LNCAP (cell line): ENCODE measurements around the gene RNF144B.

ENCODE experiments used
- TF ChIP-seq, protein P1 (sequence below): fragments of 450-650 bp; IDR thresholded peaks from 2 replicates; pipeline ENCODE4 v1.5.1; 2017; ENCODE audit warnings: mild to moderate bottlenecking

Gene RNF144B

DNA sequence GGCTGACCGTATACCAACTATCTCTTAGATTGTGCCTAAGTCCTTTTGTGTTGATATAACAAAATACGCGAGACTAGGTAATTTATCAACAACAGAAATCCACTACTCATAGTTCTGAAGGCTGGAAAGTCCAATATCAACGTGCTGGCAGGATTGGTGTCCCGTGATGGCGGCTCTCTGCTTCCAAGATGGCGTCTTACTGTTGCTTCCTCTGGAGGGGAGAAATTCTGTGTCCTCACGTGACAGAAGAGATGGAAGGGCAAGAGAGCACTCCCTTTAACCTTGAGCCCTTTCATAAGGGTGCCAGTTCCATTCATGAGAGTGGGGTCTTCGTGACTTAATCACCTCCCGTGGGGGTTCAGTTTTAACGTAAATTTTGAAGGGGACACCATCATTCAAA lies 28.1 kb downstream of the RNF144B start:
- TF ChIP-seq, protein P1, sequence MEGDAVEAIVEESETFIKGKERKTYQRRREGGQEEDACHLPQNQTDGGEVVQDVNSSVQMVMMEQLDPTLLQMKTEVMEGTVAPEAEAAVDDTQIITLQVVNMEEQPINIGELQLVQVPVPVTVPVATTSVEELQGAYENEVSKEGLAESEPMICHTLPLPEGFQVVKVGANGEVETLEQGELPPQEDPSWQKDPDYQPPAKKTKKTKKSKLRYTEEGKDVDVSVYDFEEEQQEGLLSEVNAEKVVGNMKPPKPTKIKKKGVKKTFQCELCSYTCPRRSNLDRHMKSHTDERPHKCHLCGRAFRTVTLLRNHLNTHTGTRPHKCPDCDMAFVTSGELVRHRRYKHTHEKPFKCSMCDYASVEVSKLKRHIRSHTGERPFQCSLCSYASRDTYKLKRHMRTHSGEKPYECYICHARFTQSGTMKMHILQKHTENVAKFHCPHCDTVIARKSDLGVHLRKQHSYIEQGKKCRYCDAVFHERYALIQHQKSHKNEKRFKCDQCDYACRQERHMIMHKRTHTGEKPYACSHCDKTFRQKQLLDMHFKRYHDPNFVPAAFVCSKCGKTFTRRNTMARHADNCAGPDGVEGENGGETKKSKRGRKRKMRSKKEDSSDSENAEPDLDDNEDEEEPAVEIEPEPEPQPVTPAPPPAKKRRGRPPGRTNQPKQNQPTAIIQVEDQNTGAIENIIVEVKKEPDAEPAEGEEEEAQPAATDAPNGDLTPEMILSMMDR: no peak

DNA sequence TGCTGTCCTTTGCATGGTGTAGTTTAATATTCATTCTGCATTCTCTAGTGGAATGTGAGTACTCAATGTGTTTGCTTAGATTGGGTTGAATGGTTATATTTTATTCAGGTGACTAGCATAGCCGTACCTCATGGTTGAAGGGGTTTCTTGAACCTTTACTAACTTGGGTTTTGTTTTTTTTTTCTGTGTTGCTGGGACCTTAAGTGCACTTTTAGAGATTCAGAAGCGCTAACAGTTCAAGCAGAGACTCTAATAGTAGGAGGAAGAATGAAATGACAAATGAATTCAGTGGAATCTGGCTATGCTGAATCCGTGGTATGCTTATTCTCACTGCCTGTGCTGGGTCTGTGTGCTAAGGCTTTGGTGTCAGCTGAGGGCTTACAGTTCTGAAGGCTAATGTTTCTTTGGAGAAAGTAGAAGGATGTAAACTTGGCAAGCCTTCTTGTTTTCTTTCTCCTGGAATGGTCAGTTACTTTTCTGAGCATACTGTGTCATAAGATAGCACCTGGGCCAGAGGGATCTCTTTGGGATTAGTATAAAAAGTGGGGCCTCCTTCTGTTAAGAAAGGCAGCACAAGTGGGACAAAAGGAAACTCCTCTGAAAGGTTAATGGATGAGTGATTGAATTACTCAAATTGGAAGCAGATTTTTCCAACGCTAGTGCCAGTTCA lies 28.7 kb downstream of the RNF144B start:
- TF ChIP-seq, protein P1: no peak

DNA sequence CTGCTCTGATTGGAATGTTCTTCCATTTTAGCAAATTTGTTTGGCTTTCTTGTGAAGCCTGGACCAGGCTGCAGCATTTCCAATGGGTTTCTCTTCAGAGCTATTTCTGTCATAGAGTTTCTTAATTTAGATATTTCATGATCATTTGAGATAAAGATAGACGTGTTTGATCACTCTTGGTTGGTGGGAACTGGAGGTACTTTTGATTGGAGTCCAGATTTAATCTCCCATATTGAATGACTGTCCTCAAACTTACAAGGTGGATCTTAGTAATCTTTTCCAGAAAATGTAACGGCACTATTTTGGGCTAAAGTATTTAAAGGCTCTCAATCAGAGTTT lies 29.2 kb downstream of the RNF144B start:
- TF ChIP-seq, protein P1: no peak

DNA sequence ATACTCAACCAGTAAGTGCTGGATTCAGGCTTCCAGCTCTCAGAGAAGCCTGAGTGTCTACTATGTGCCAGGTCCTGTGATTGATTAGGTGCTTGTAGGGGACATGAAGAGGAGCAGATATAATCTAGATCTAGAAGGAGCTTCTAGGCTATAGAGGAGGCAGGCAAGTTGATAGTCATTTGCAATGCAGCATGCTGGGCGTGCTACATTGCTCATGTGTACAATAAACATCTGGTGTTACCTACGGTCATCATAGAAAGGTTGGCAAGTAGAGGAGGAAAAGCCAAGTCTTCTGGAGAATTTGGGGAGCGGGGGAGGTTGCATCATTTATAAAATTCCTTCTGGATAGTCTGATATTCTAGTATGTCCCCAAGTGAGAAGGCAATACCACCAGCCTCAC lies 33.2 kb downstream of the RNF144B start:
- TF ChIP-seq, protein P1: no peak

DNA sequence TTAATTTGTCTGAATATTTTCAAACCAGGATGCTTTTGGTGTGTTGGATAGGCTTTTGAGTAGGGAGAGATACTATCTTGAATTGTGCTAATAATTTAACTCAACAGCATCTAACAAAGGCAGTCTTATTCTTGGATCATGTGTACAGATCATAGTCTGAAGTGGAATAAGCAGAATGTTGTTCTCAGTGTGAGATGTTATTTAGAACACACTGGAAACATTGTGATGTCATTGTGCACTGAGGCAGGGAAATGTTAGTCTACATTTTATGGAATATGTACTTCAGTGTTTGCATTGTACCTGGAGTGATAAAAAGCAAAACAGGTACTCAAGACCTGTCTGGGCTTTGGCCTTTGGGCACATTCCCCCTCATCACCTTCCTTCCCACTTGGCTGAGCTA lies 35.0 kb downstream of the RNF144B start:
- TF ChIP-seq, protein P1: no peak

DNA sequence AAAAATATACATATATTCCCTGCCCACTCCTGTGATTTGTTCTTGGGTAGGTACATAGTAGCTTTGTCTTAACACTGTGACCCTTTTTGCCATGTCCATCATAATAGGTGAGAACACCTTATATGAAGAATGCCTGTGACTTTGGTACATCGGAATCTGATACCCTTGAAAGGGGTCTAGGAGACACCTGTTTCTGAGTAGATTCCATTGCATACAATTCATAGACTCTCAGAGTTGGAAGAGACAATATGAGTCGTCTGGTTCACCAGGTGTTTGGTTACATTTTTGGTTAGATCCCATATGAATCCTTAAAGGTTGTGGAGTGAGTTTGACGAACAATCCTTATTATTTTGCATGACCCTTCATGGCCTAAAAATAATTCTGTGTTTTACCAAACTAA lies 36.3 kb downstream of the RNF144B start:
- TF ChIP-seq, protein P1: no peak

DNA sequence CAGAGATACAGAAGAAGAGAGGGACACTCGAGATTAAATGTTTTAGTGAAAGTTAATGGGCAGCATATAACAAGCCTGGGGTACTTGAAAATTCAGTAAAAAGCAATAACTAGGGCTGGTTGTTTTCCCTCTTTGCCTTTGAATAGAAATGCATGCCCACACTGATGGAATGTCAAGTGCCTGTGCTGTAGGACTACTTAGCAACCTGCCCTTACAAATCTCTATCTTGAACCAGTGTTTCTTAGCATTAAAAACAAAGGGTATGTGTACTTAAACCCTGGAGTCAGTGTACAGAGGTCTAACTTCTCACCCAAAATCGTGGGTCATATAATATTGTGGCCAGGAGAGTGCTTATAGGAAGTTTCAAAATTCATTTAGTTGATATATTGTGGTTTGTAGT lies 37.1 kb downstream of the RNF144B start:
- TF ChIP-seq, protein P1: no peak

DNA sequence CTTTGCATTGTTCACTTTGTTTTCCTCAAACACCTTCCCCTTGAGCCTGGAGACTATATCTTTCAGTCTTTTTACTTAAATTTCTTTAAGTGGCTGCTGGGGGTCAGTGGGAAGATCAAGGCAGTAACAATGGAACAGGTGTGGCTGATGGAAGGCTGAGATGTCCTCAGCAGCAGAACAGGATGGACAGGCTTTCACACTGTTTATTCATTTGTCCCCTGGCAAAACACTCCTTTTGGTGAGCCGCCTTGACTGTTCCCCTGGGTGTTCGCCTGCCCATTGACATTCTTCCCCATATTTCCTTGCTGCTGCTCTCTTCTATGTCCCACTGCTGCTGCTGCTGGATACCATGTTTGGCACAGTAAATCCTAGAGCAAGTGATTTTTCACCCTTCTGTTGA lies 38.1 kb downstream of the RNF144B start:
- TF ChIP-seq, protein P1: no peak
